ENCODE measurements around the gene KIAA1217.

Gene KIAA1217

GRCh38 chr10:24208661-24209431 is at the start of gene KIAA1217:
Gene KIAA1217 (plus strand): TSS chr10:24209138. CDS start chr10:24209194, 56 bp downstream.
- DNase-seq (ENCODE audit: low spot score): no peak
- no peak for TF ChIP-seq CTCF (IDR thresholded peaks at IDR 0.05; ENCODE audit: extremely low read depth, missing control alignments)

- no peak for TF ChIP-seq CTCF (IDR thresholded peaks at IDR 0.05; ENCODE audit: extremely low read depth, missing control alignments)
- DNase-seq (ENCODE audit: low spot score): no peak
These were observed 46.5 kb upstream of the KIAA1217 start for GRCh38 chr10:24162206-24162985.

- no peak for DNase-seq (ENCODE audit: low spot score)
- no peak for TF ChIP-seq CTCF (IDR thresholded peaks at IDR 0.05; ENCODE audit: extremely low read depth, missing control alignments)
These were observed 45.5 kb upstream of the KIAA1217 start for GRCh38 chr10:24163485-24163884.

GRCh38 chr10:24168258-24169170 is 40.4 kb upstream of the KIAA1217 start:
- DNase-seq (ENCODE audit: low spot score): no peak
- no peak for TF ChIP-seq CTCF (IDR thresholded peaks at IDR 0.05; ENCODE audit: extremely low read depth, missing control alignments)

GRCh38 chr10:24170199-24170598 is 38.7 kb upstream of the KIAA1217 start:
- no peak for TF ChIP-seq CTCF (IDR thresholded peaks at IDR 0.05; ENCODE audit: extremely low read depth, missing control alignments)

GRCh38 chr10:24172909-24173308 is 36.0 kb upstream of the KIAA1217 start:
- TF ChIP-seq CTCF (IDR thresholded peaks at IDR 0.05; ENCODE audit: extremely low read depth, missing control alignments): no peak
- DNase-seq (ENCODE audit: low spot score): no peak

More at GRCh38 chr10:24170199-24170598, 38.7 kb upstream of the KIAA1217 start:
- no peak for DNase-seq (ENCODE audit: low spot score)

All from GM20000 (cell line).